Esophagus muscularis mucosa (tissue), 3 donors: ENCODE results near the gene NOD2.

Experiments used
- POLR2AphosphoS5 ChIP-seq, 2 donors: sonication (generic); formaldehyde crosslinking; IDR thresholded peaks; one replicate each; pipeline ENCODE4 v1.6.1; 2017; ENCODE audit warnings: antibody characterized with exemption in 2 of 2
- TF ChIP-seq, protein P1 (sequence below), 3 experiments: fragments of 200-600 bp in 2 of 3; fragments of 450-650 bp in 1 of 3; sonication (generic) in 2 of 3; IDR thresholded peaks; one replicate each; pipeline ENCODE4 v1.5.1; 2017 to 2019; ENCODE audit warnings: antibody characterized with exemption in 3 of 3, mild to moderate bottlenecking in 2 of 3, moderate library complexity in 1 of 3

GRCh38 chr16:50664270-50664669 is 29.1 kb upstream of the NOD2 start:
- TF ChIP-seq POLR2AphosphoS5 (IDR thresholded peaks at IDR 0.05) = no peak
- TF ChIP-seq, protein P1, sequence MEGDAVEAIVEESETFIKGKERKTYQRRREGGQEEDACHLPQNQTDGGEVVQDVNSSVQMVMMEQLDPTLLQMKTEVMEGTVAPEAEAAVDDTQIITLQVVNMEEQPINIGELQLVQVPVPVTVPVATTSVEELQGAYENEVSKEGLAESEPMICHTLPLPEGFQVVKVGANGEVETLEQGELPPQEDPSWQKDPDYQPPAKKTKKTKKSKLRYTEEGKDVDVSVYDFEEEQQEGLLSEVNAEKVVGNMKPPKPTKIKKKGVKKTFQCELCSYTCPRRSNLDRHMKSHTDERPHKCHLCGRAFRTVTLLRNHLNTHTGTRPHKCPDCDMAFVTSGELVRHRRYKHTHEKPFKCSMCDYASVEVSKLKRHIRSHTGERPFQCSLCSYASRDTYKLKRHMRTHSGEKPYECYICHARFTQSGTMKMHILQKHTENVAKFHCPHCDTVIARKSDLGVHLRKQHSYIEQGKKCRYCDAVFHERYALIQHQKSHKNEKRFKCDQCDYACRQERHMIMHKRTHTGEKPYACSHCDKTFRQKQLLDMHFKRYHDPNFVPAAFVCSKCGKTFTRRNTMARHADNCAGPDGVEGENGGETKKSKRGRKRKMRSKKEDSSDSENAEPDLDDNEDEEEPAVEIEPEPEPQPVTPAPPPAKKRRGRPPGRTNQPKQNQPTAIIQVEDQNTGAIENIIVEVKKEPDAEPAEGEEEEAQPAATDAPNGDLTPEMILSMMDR (IDR thresholded peaks at IDR 0.05) = no peak
